Measurements from ENCODE around the gene ENAH. TPM values are rescaled to one million over a fixed set of nuclear protein-coding genes. Genes with fewer than 3 reads are reported as not detected.

ENAH gene
- polyA plus RNA-seq, 3 donors = 0.12 TPM; not detected in 2

- Mint-ChIP-seq H3K4me3 (no peak overlapping the region), H3K9me3 (peaks cover 1 to 14% (median 7%) of the 10 kb centered on the region in 7 donors), H3K27me3 (ENCODE audit: low read depth in 3 of 3) (peaks cover 2 to 5% (median 2%) of the 10 kb centered on the region in 3 donors), H3K36me3 (no peaks in the 10 kb centered on the region), H3K27ac (no peak overlapping the region), H3K4me1 (no peaks in the 10 kb centered on the region)
- H3K27ac ChIP-seq (ENCODE audit: low read depth in 1 of 2, low read length in 2 of 2) = no peak overlapping the region
- H4K20me1 ChIP-seq (ENCODE audit: insufficient read depth, low read length) = no peaks in the 10 kb centered on the region
- no peaks in the 10 kb centered on the region for H3K27me3 ChIP-seq (ENCODE audit: control insufficient read depth in 2 of 2, insufficient read depth in 2 of 2, low read length in 2 of 2)
- H3K4me3 ChIP-seq (replicated peaks in 1 of 3; ENCODE audit: low read depth in 2 of 3, low read length in 3 of 3) = no peak overlapping the region
- H3K79me2 ChIP-seq (ENCODE audit: insufficient read depth, low read length) = no peaks in the 10 kb centered on the region
- intact Hi-C loops (cut with micrococcal nuclease) = no loop called here
- H3K9me3 ChIP-seq (replicated peaks in 1 of 2; ENCODE audit: control insufficient read depth in 1 of 2, insufficient read depth in 1 of 2, low read length in 2 of 2) = peaks cover 0 to 4% of the 10 kb centered on the region in 2 donors
- no peak overlapping the region for H3K4me2 ChIP-seq (replicated peaks; ENCODE audit: extremely low read depth, low read length, poor library complexity, severe bottlenecking)
- TF ChIP-seq CTCF (IDR thresholded peaks at IDR 0.05) = no peak
- no peak for DNase-seq
- no peaks in the 10 kb centered on the region for H3K36me3 ChIP-seq (replicated peaks in 1 of 2; ENCODE audit: control insufficient read depth in 1 of 2, insufficient read depth in 2 of 2, low read length in 2 of 2)
- no peak overlapping the region for H2AFZ ChIP-seq (ENCODE audit: insufficient read depth, low read depth, low read length, poor library complexity, severe bottlenecking)
- no peaks in the 10 kb centered on the region for H3K4me1 ChIP-seq (ENCODE audit: control insufficient read depth in 1 of 2, insufficient read depth in 2 of 2, low read length in 2 of 2)
- no peak overlapping the region for H3K9ac ChIP-seq (ENCODE audit: insufficient read depth, low read length, poor library complexity, severe bottlenecking)
Observed at GRCh38 chr1:225603538-225604354, 49.2 kb downstream of the ENAH start.

DNA sequence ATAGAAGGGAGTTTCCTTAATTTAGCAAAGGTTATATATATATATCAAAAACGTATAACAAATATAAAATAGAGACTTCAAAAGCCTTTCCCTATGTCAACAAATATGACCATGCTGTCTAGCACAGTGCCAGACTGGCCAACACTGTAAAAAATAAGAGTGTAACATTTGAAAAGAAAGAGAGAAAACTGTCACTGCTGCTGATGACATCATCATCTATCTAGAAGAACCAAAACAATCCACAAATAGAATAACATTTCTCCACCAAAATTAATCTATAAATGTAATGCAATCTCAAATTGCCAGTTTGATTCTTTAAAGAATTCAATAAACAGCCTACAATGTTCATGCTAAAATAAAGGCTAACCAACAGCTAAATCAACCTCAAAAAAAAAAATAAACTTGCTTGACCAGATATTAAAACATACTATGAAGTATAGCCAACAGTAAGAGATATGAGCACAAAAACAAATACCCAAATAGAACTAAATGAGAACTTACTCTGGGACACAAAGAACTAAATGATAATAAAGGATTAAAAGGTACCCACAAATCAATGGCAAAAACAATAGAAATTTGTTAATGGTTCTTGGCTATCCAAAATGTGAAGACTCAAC is 50.2 kb downstream of the ENAH start:
- H3K36me3 ChIP-seq (replicated peaks in 1 of 2; ENCODE audit: control insufficient read depth in 1 of 2, insufficient read depth in 2 of 2, low read length in 2 of 2) = no peaks in the 10 kb centered on the region
- H3K4me1 ChIP-seq (ENCODE audit: control insufficient read depth in 1 of 2, insufficient read depth in 2 of 2, low read length in 2 of 2) = no peaks in the 10 kb centered on the region
- H3K9ac ChIP-seq (ENCODE audit: insufficient read depth, low read length, poor library complexity, severe bottlenecking) = no peak overlapping the region
- H3K27me3 ChIP-seq (ENCODE audit: control insufficient read depth in 2 of 2, insufficient read depth in 2 of 2, low read length in 2 of 2) = no peaks in the 10 kb centered on the region
- no peak overlapping the region for H3K4me3 Mint-ChIP-seq
- H3K79me2 ChIP-seq (ENCODE audit: insufficient read depth, low read length) = no peaks in the 10 kb centered on the region
- H3K9me3 Mint-ChIP-seq = peaks cover 1 to 14% (median 7%) of the 10 kb centered on the region in 7 donors
- DNase-seq = no peak
- H3K4me2 ChIP-seq (replicated peaks; ENCODE audit: extremely low read depth, low read length, poor library complexity, severe bottlenecking) = no peak overlapping the region
- no peak overlapping the region for H3K4me3 ChIP-seq (replicated peaks in 1 of 3; ENCODE audit: low read depth in 2 of 3, low read length in 3 of 3)
- intact Hi-C loops (cut with micrococcal nuclease) = no loop called here
- H3K27me3 Mint-ChIP-seq (ENCODE audit: low read depth in 3 of 3) = peaks cover 2 to 4% (median 3%) of the 10 kb centered on the region in 3 donors
- H3K27ac ChIP-seq (ENCODE audit: low read depth in 1 of 2, low read length in 2 of 2) = no peak overlapping the region
- no peaks in the 10 kb centered on the region for H3K4me1 Mint-ChIP-seq
- no peak overlapping the region for H2AFZ ChIP-seq (ENCODE audit: insufficient read depth, low read depth, low read length, poor library complexity, severe bottlenecking)
- no peaks in the 10 kb centered on the region for H3K36me3 Mint-ChIP-seq
- H4K20me1 ChIP-seq (ENCODE audit: insufficient read depth, low read length) = no peaks in the 10 kb centered on the region
- WGBS (ENCODE audit: insufficient coverage) = no CpG with 5 or more reads among the region's 1 CpG
- no peak overlapping the region for H3K27ac Mint-ChIP-seq
- peaks cover 0 to 4% of the 10 kb centered on the region in 2 donors for H3K9me3 ChIP-seq (replicated peaks in 1 of 2; ENCODE audit: control insufficient read depth in 1 of 2, insufficient read depth in 1 of 2, low read length in 2 of 2)
- no peak for TF ChIP-seq CTCF (IDR thresholded peaks at IDR 0.05)
